GM18517 (cell line): ENCODE measurements around the gene SPOCK1.

Experiments used
- ATAC-seq: cut with Tn5 transposase; IDR thresholded peaks from one replicate; pipeline ENCODE4 v1.9.1; 2021; ENCODE audit warnings: mild to moderate bottlenecking, moderate library complexity; ENCODE audit not compliant: unreplicated experiment

The SPOCK1 gene

GRCh38 chr5:137090721-137091120, 408.4 kb downstream of the SPOCK1 start:
- ATAC-seq = no peak

- no peak for ATAC-seq
Measured at GRCh38 chr5:137090151-137090550, 409.0 kb downstream of the SPOCK1 start.

- no peak for ATAC-seq
Measured at GRCh38 chr5:137088175-137088574, 411.0 kb downstream of the SPOCK1 start.

GRCh38 chr5:137086342-137086741, 412.8 kb downstream of the SPOCK1 start:
- ATAC-seq = no peak

- ATAC-seq = no peak
Measured at GRCh38 chr5:137085206-137085605, 413.9 kb downstream of the SPOCK1 start.

GRCh38 chr5:137084016-137084415, 415.1 kb downstream of the SPOCK1 start:
- no peak for ATAC-seq

GRCh38 chr5:137082951-137083350, 416.2 kb downstream of the SPOCK1 start:
- ATAC-seq = no peak

- ATAC-seq = no peak
Measured at GRCh38 chr5:137078171-137078665, 420.9 kb downstream of the SPOCK1 start.

- ATAC-seq = no peak
Measured at GRCh38 chr5:137075163-137075970, 423.8 kb downstream of the SPOCK1 start.

GRCh38 chr5:137073189-137073588, 425.9 kb downstream of the SPOCK1 start:
- ATAC-seq = no peak

GRCh38 chr5:137072361-137073115, 426.6 kb downstream of the SPOCK1 start:
- ATAC-seq = no peak

- no peak for ATAC-seq
Measured at GRCh38 chr5:137071931-137072330, 427.2 kb downstream of the SPOCK1 start.

GRCh38 chr5:137071526-137071925, 427.6 kb downstream of the SPOCK1 start:
- no peak for ATAC-seq

GRCh38 chr5:137070521-137070920, 428.6 kb downstream of the SPOCK1 start:
- no peak for ATAC-seq

- no peak for ATAC-seq
Measured at GRCh38 chr5:137069358-137069757, 429.8 kb downstream of the SPOCK1 start.

- ATAC-seq = no peak
Measured at GRCh38 chr5:137061382-137061781, 437.7 kb downstream of the SPOCK1 start.

- no peak for ATAC-seq
Measured at GRCh38 chr5:137058089-137058488, 441.0 kb downstream of the SPOCK1 start.

- no peak for ATAC-seq
Measured at GRCh38 chr5:137056676-137057075, 442.4 kb downstream of the SPOCK1 start.

- no peak for ATAC-seq
Measured at GRCh38 chr5:137055271-137055872, 443.8 kb downstream of the SPOCK1 start.

GRCh38 chr5:137054792-137055191, 444.3 kb downstream of the SPOCK1 start:
- ATAC-seq = no peak

- ATAC-seq = no peak
Measured at GRCh38 chr5:137054335-137054734, 444.8 kb downstream of the SPOCK1 start.

- ATAC-seq = no peak
Measured at GRCh38 chr5:137051161-137051560, 448.0 kb downstream of the SPOCK1 start.
